IMR-90 (cell line): ENCODE data around the gene DYNC1LI2. TPM values are rescaled to one million over a fixed set of nuclear protein-coding genes. Genes with fewer than 3 reads are reported as not detected.

Experiments used
- ATAC-seq: fragments of 200-7000 bp; cut with Tn5 transposase; 2 replicates; pipeline ENCODE4 v1.9.1; 2020; ENCODE audit warnings: low read depth, mild to moderate bottlenecking, moderate library complexity
- BruUV-seq: library from RNA; stranded (reverse); fragments of 400-500 nt; replicated peaks from 2 replicates; lab custom pipeline; 2021; lab: Mats Ljungman, UMichigan
- CTCF ChIA-PET: fragments of 300-600 bp; formaldehyde crosslinking; extraction: SDS; loops from one replicate; lab custom pipeline; 2021; ENCODE audit warnings: antibody characterized with exemption; lab: Yijun Ruan, JAX
- POLR2A ChIA-PET: fragments of 300-600 bp; sonication (Branson Sonifier 250); formaldehyde crosslinking; loops from one replicate; lab custom pipeline; 2022; ENCODE audit warnings: antibody characterized with exemption; ENCODE audit not compliant: unreplicated experiment; lab: Charles Lee
- DNase-seq: peaks from one replicate; pipeline ENCODE4 v3.0.0; 2013
- H2AFZ ChIP-seq: replicated peaks from 2 replicates; pipeline ENCODE3; 2013; ENCODE audit warnings: low read length, mild to moderate bottlenecking; ENCODE audit not compliant: poor library complexity
- H2AK5ac ChIP-seq: 2 replicates; pipeline ENCODE4 v1.6.1; 2013; ENCODE audit warnings: low read depth, low read length, inconsistent platforms
- H2AK9ac ChIP-seq: replicated peaks from 2 replicates; pipeline ENCODE3; 2013; ENCODE audit warnings: mild to moderate bottlenecking, low read depth, low read length, moderate library complexity; ENCODE audit not compliant: poor library complexity
- H2BK120ac ChIP-seq: 2 replicates; pipeline ENCODE4 v1.6.1; 2013; ENCODE audit warnings: low read depth, low read length, inconsistent platforms
- H2BK15ac ChIP-seq: 3 replicates; pipeline ENCODE4 v1.6.1; 2013; ENCODE audit warnings: low read depth, low read length, inconsistent platforms
- H2BK20ac ChIP-seq: 2 replicates; pipeline ENCODE4 v1.6.1; 2013; ENCODE audit warnings: low read depth, mild to moderate bottlenecking, inconsistent platforms, low read length, moderate library complexity
- H2BK5ac ChIP-seq: 2 replicates; pipeline ENCODE4 v1.6.1; 2013; ENCODE audit warnings: mild to moderate bottlenecking, low read depth, low read length, inconsistent platforms; ENCODE audit not compliant: poor library complexity, severe bottlenecking
- H3K14ac ChIP-seq: replicated peaks from 2 replicates; pipeline ENCODE4 v1.6.1; 2013; ENCODE audit warnings: low read depth, low read length, inconsistent platforms
- H3K18ac ChIP-seq: 2 replicates; pipeline ENCODE4 v1.6.1; 2013; ENCODE audit warnings: low read depth, low read length, control low read depth
- H3K23ac ChIP-seq: 2 replicates; pipeline ENCODE4 v1.6.1; 2013; ENCODE audit warnings: low read depth, low read length, inconsistent platforms
- H3K27ac ChIP-seq: 2 replicates; pipeline ENCODE4 v1.5.1; 2013; ENCODE audit warnings: mild to moderate bottlenecking, control low read depth, low read length; ENCODE audit not compliant: insufficient read depth
- H3K27me3 ChIP-seq: 2 replicates; pipeline ENCODE4 v1.6.1; 2013; ENCODE audit warnings: low read length; ENCODE audit not compliant: control insufficient read depth, insufficient read depth
- H3K36me3 ChIP-seq: 2 replicates; pipeline ENCODE4 v1.6.1; 2013; ENCODE audit warnings: low read length, mixed read lengths; ENCODE audit not compliant: control insufficient read depth, insufficient read depth
- H3K4ac ChIP-seq: 2 replicates; pipeline ENCODE4 v1.6.1; 2013; ENCODE audit warnings: low read depth, low read length, inconsistent platforms
- H3K4me1 ChIP-seq: 2 replicates; pipeline ENCODE4 v1.6.1; 2013; ENCODE audit warnings: low read length, mixed read lengths; ENCODE audit not compliant: control insufficient read depth, insufficient read depth
- H3K4me2 ChIP-seq: 2 replicates; pipeline ENCODE4 v1.6.1; 2013; ENCODE audit warnings: low read depth, mild to moderate bottlenecking, control low read depth, low read length, moderate library complexity
- H3K4me3 ChIP-seq: 2 replicates; pipeline ENCODE4 v1.5.1; 2013; ENCODE audit warnings: low read depth, mild to moderate bottlenecking, control low read depth, low read length, moderate library complexity; ENCODE audit not compliant: insufficient read depth
- H3K56ac ChIP-seq: 2 replicates; pipeline ENCODE4 v1.6.1; 2013; ENCODE audit warnings: low read length, inconsistent platforms; ENCODE audit not compliant: insufficient read depth; ENCODE audit errors: extremely low read depth
- H3K79me1 ChIP-seq, 2 experiments: 2 replicates each; pipeline ENCODE4 v1.6.1; 2013; ENCODE audit warnings: low read length in 2 of 2, inconsistent platforms in 1 of 2, low read depth in 1 of 2
- H3K9ac ChIP-seq: 2 replicates; pipeline ENCODE4 v1.6.1; 2013; ENCODE audit warnings: low read depth, low read length, control low read depth
- H3K9me1 ChIP-seq: 2 replicates; pipeline ENCODE4 v1.6.1; 2013; ENCODE audit warnings: low read length, inconsistent platforms; ENCODE audit not compliant: insufficient read depth
- H3K9me3 ChIP-seq: 2 replicates; pipeline ENCODE4 v1.6.1; 2013; ENCODE audit warnings: low read length; ENCODE audit not compliant: control insufficient read depth, insufficient read depth
- H4K20me1 ChIP-seq: 2 replicates; pipeline ENCODE4 v1.6.1; 2013; ENCODE audit warnings: low read length, inconsistent platforms; ENCODE audit not compliant: insufficient read depth
- H4K5ac ChIP-seq: 2 replicates; pipeline ENCODE4 v1.6.1; 2013; ENCODE audit warnings: mild to moderate bottlenecking, low read depth, low read length, control low read depth
- H4K8ac ChIP-seq, 2 experiments: 2 replicates each; pipeline ENCODE4 v1.6.1; 2013; ENCODE audit warnings: low read depth in 2 of 2, low read length in 2 of 2, control low read depth in 1 of 2, inconsistent platforms in 1 of 2
- H4K91ac ChIP-seq: 2 replicates; pipeline ENCODE4 v1.6.1; 2013; ENCODE audit warnings: low read depth, low read length, inconsistent platforms; ENCODE audit not compliant: insufficient read depth
- CHD1 ChIP-seq: IDR thresholded peaks from 2 replicates; pipeline ENCODE4 v1.6.1; 2012; ENCODE audit warnings: low read depth, low read length, improper control_type of control experiment
- CTCF ChIP-seq: conservative IDR thresholded peaks from 2 replicates; pipeline ENCODE4 v1.5.1; 2012; ENCODE audit warnings: mild to moderate bottlenecking, low read depth, low read length, improper control_type of control experiment
- ELK1 ChIP-seq: fragments of 150-350 bp; IDR thresholded peaks from 2 replicates; pipeline ENCODE4 v1.6.1; 2016; ENCODE audit warnings: low read depth, mild to moderate bottlenecking, low read length, moderate library complexity, borderline replicate concordance
- MAFK ChIP-seq: IDR thresholded peaks from 2 replicates; pipeline ENCODE4 v1.6.1; 2012; ENCODE audit warnings: low read depth, low read length, improper control_type of control experiment
- MXI1 ChIP-seq: IDR thresholded peaks from 2 replicates; pipeline ENCODE4 v1.6.1; 2012; ENCODE audit warnings: low read depth, mild to moderate bottlenecking, low read length, moderate library complexity, borderline replicate concordance
- RAD21 ChIP-seq: IDR thresholded peaks from 2 replicates; pipeline ENCODE4 v1.6.1; 2012; ENCODE audit warnings: low read length, improper control_type of control experiment
- RCOR1 ChIP-seq: IDR thresholded peaks from 2 replicates; pipeline ENCODE4 v1.6.1; 2012; ENCODE audit warnings: mild to moderate bottlenecking, low read length, improper control_type of control experiment; ENCODE audit not compliant: insufficient replicate concordance
- RFX5 ChIP-seq: IDR thresholded peaks from 2 replicates; pipeline ENCODE4 v1.8.0; 2012; ENCODE audit warnings: low read depth, mild to moderate bottlenecking, low read length, moderate library complexity
- WGBS, 2 experiments: methylation state at CpG; one replicate each; pipeline versions ENCODE4 v1.1.5 to v1.1.7; 2013; ENCODE audit warnings: missing lambda C conversion rate in 2 of 2; ENCODE audit not compliant: insufficient read length in 1 of 2; ENCODE audit errors: extremely low coverage in 2 of 2; 5-methylcytosine and 5-hydroxymethylcytosine counted together
- dilution Hi-C: fragments of 300-500 bp; cut with HindIII; formaldehyde crosslinking; loops from one replicate; pipeline ENCODE4 v1.14.3; 2018; ENCODE audit warnings: low sequenced_read_pairs; ENCODE audit not compliant: unreplicated experiment
- in situ Hi-C: fragments of 300-500 bp; cut with MboI; formaldehyde crosslinking; loops from 3 replicates; pipeline ENCODE4 v1.14.3; 2019; ENCODE audit warnings: low sequenced_read_pairs, inconsistent platforms, mixed read lengths
- intact Hi-C: fragments of 100-400 bp; cut with micrococcal nuclease; formaldehyde crosslinking; loops from 2 replicates; pipeline ENCODE4 v1.10.0; 2022
- polyA plus RNA-seq, 3 experiments: library from polyadenylated mRNA; depleted of rRNA; stranded (reverse); fragments of >200 nt; gene quantifications; 2 replicates each; pipeline ENCODE4 v1.2.3, GENCODE V29; 2012; ENCODE audit warnings: low replicate concordance in 1 of 3
- total RNA-seq: library from RNA; depleted of rRNA; stranded (reverse); fragments of >200 nt; gene quantifications from 2 replicates; pipeline ENCODE4 v1.2.3, GENCODE V29; 2012
- TF ChIP-seq, protein P1 (sequence below): fragments of 150-350 bp; IDR thresholded peaks from 2 replicates; pipeline ENCODE4 v1.6.1; 2017; ENCODE audit warnings: mild to moderate bottlenecking, antibody characterized with exemption, low read length, low read depth

The DYNC1LI2 gene
- total and polyA plus RNA-seq, 2 of the 4 experiments (the other 2 are of a cell fraction): 65.3 to 88.4 TPM

DNA sequence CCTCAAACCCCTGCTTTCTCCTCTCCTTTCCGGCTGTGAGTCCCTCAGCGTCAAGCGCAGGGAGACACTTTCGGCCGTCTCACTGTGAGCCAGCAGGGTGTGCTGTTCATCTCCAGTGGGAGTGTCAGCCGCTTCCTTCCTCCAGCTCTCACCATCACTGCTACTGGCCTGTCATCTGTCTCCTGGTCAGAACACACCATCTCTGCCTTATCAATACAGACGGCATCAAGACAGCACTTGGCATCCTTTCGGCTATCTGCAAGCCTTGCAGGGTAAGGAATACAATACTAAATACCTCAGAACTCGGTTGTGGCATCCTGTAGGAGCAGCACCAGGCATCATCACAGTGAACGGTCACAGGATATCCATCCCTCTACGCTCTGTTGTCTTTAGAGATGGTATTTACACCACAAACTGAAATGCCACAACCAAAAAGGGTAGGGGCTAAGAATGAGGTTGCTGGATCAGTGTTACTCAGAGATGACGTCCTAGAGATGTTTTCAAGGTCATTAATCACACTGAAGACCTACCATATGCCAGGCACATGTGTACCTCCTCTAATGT is 34.2 kb downstream of the DYNC1LI2 start (continued):
- TF ChIP-seq ELK1 (no peak), MAFK (0 out of 2 replicates have a peak, but pooled peaks have one; percentile 8)

DNA sequence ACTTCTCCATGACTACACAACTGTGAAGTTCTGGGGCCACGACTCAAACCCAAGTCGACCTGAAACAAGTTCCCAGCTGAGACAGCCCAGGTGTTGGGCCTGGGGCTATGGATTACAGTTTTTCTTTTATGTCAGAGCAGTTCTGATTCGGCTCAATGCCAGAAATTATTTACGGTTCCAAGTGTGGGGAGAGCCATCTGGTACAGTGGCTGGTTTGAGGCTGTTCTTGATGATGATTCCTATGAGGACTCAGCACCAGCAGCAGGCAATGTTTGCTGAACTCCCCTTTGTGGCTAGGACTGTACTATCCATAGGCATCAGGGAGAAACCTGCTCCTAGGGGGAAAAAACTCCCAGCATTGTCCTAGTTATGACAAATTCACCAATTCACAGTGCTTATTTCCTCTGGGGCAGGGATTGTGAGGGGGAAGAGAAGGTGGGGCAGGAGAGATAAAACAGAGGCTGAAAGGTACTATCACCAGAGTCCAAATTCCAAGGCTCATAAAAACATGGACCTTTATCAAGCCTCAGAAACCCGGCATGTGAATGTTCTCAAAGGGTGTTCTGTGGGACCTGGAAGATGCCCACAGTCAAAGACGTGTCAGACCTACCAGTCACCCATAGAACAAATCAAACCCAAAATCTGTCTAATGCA is 36.6 kb downstream of the DYNC1LI2 start:
- ChIA-PET POLR2A (no interaction called here), CTCF (interaction anchor here (1.1 kb wide), 1 partner anchor 25 kb away, joined by 3 read pairs; no protein-coding TSS in a partner anchor)
- WGBS, 2 experiments: no CpG with 5 or more reads among the region's 6 CpGs
- dilution Hi-C loops (no loop called here), in situ Hi-C loops (no loop called here), intact Hi-C loops (no loop called here)
- ATAC-seq (no peak), DNase-seq (no peak)
- 0 out of 2 replicates have a peak, but pooled peaks cover 4% of the 10 kb centered on the region for H3K36me3 ChIP-seq
- no peak overlapping the region for H4K91ac ChIP-seq
- no peak overlapping the region for H2BK20ac ChIP-seq
- H3K18ac ChIP-seq: no peak overlapping the region
- H3K4me3 ChIP-seq: no peak overlapping the region
- H3K56ac ChIP-seq: no peak overlapping the region
- H2BK120ac ChIP-seq: no peak overlapping the region; the same call in 1 of the 2 replicates
- H3K4me2 ChIP-seq: no peak overlapping the region
- H2AFZ ChIP-seq: no peak overlapping the region
- no peak overlapping the region for H3K27ac ChIP-seq
- no peak overlapping the region for H2AK5ac ChIP-seq
- H3K9me3 ChIP-seq: peaks cover 5% of the 10 kb centered on the region
- peaks cover 6% of the 10 kb centered on the region for H3K9me1 ChIP-seq
- peaks cover 3% of the 10 kb centered on the region; the same call in 1 of the 2 replicates for H4K20me1 ChIP-seq
- no peak overlapping the region for H3K14ac ChIP-seq
- no TSS peak for BruUV-seq
- peaks cover 5% of the 10 kb centered on the region for H3K4me1 ChIP-seq
- no peak overlapping the region for H2AK9ac ChIP-seq
- H3K23ac ChIP-seq: peak overlapping the region; percentile 59; the same call in 1 of the 2 replicates
- no peak overlapping the region for H2BK5ac ChIP-seq
- peaks cover 0 to 2% of the 10 kb centered on the region in 2 experiments; a peak in 1 of 4 replicates for H3K79me1 ChIP-seq
- no peak overlapping the region for H3K9ac ChIP-seq
- no peak overlapping the region for H4K8ac ChIP-seq
- H3K27me3 ChIP-seq: no peaks in the 10 kb centered on the region
- no peak overlapping the region for H4K5ac ChIP-seq
- H2BK15ac ChIP-seq: no peak overlapping the region
- H3K4ac ChIP-seq: no peak overlapping the region
- TF ChIP-seq RAD21 (no peak), ELK1 (no peak), RFX5 (no peak), MXI1 (no peak), RCOR1 (no peak), CHD1 (no peak), CTCF (no peak)
- TF ChIP-seq, protein P1, sequence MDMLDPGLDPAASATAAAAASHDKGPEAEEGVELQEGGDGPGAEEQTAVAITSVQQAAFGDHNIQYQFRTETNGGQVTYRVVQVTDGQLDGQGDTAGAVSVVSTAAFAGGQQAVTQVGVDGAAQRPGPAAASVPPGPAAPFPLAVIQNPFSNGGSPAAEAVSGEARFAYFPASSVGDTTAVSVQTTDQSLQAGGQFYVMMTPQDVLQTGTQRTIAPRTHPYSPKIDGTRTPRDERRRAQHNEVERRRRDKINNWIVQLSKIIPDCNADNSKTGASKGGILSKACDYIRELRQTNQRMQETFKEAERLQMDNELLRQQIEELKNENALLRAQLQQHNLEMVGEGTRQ: no peak
